ENCODE data around the gene PMCH. TPM values are rescaled to one million over a fixed set of nuclear protein-coding genes. Genes with fewer than 3 reads are reported as not detected.
"Not testable (repeated sequence)": the region's sequence is repeated elsewhere in the genome, so short reads cannot be mapped to it uniquely, and the experiment has no call there.

Gene PMCH, protein sequence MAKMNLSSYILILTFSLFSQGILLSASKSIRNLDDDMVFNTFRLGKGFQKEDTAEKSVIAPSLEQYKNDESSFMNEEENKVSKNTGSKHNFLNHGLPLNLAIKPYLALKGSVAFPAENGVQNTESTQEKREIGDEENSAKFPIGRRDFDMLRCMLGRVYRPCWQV
- not detected for total RNA-seq

DNA sequence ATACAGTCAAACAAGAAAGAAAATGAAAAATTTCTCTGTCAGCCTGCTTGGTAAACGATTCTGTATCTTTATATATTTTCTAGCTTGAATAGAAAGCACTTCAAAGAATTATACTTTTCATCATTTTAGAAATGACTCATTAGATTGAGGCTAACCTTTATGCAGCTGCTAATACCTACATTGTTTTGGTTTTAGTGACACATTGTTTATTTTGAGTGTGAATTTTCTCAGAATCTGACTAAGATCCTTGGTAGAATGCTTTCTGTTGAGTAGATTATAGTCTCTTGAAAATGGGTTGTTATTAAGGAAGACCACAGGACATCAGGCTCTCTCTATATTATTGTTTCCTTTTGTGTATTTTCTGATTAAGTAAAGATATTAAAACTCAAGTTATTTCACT, at the start of gene PMCH:
Gene PMCH (minus strand): TSS at position 45 of the 400 bp plus-strand sequence. CDS start 63 bp downstream, outside the sequence.
- Histone ChIP-seq H3K9me3 (no peaks in the 10 kb centered on the region), H3K4me3 (no peak within 1 kb of the TSS), H3K27ac (no peak within 1 kb of the TSS), H3K27me3 (no peaks in the 10 kb centered on the region), H3K4me1 (no peaks in the 10 kb centered on the region), H3K36me3 (no peaks in the 10 kb centered on the region)
- intact Hi-C loops (cut with DNase I; ENCODE audit: low total_unique reads): no loop called here
- DNase-seq (no peak), ATAC-seq (no peak)
- in situ Hi-C loops (cut with MboI; ENCODE audit: low sequenced_read_pairs in 4 of 4): no loop called here
- no peak for TF ChIP-seq POLR2A (IDR thresholded peaks at IDR 0.05)
- TF ChIP-seq CTCF (IDR thresholded peaks at IDR 0.05 in 4 of 5, conservative IDR thresholded peaks at IDR 0.05 in 1 of 5): no peak

GRCh38 chr12:102240859-102241258, 43.2 kb upstream of the PMCH start:
- DNase-seq; H3K4me1 ChIP-seq; H3K36me3 ChIP-seq; ATAC-seq; H3K27ac ChIP-seq; intact Hi-C loops (cut with DNase I; ENCODE audit: low total_unique reads); H3K27me3 ChIP-seq; H3K4me3 ChIP-seq; in situ Hi-C loops (cut with MboI; ENCODE audit: low sequenced_read_pairs in 4 of 4); H3K9me3 ChIP-seq: not testable (repeated sequence)

DNA sequence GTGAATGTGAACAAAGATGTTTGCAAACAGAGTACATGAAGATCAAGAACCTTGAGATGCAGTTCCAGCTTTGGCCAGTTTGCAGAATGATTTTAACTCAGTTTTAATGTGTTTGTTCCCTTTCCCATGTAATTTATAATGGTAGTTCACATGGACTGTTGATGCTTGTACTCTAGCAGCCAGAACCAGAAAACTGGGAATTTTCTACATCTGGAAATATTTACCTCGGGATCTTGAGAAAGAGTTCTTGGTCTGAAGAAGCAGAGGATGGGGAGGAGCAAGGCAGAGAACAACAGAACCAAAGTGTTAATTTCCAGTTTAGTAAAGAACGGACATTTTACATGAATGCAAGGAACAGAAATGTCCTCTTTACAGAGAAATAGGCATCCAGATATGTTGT, 37.0 kb upstream of the PMCH start:
- no peak for TF ChIP-seq POLR2A (IDR thresholded peaks at IDR 0.05)
- no peak for TF ChIP-seq CTCF (IDR thresholded peaks at IDR 0.05 in 4 of 5, conservative IDR thresholded peaks at IDR 0.05 in 1 of 5)
- intact Hi-C loops (cut with DNase I; ENCODE audit: low total_unique reads) (no loop called here), in situ Hi-C loops (cut with MboI; ENCODE audit: low sequenced_read_pairs in 4 of 4) (no loop called here)
- Histone ChIP-seq H3K27me3 (no peaks in the 10 kb centered on the region), H3K27ac (no peak overlapping the region), H3K4me3 (no peak overlapping the region), H3K4me1 (no peaks in the 10 kb centered on the region), H3K36me3 (no peaks in the 10 kb centered on the region), H3K9me3 (no peaks in the 10 kb centered on the region)
- ATAC-seq: no peak
- no peak for DNase-seq

DNA sequence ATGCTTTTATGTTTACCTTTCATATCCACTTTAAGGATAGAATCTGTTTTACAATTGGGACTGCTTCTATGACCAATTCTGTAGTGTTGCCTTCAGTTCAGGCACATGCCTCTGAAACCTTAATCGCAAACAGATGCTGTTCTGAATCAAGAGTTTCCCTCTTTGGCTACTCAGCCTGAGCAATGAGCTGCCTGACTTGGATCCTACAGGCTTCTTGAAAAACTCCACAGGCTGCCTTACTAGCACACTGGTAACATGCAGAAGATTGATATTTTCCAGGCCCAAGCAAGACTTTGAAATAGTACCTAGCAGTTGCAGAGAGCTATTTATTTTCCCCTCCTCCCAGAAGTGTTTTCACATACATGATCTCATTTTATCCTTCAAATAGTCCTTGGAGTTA, 34.8 kb upstream of the PMCH start:
- intact Hi-C loops (cut with DNase I; ENCODE audit: low total_unique reads) (no loop called here), in situ Hi-C loops (cut with MboI; ENCODE audit: low sequenced_read_pairs in 4 of 4) (no loop called here)
- Histone ChIP-seq H3K27ac (no peak overlapping the region), H3K27me3 (no peaks in the 10 kb centered on the region), H3K9me3 (no peaks in the 10 kb centered on the region), H3K4me3 (no peak overlapping the region), H3K36me3 (no peaks in the 10 kb centered on the region), H3K4me1 (no peaks in the 10 kb centered on the region)
- TF ChIP-seq POLR2A (IDR thresholded peaks at IDR 0.05) (no peak), CTCF (IDR thresholded peaks at IDR 0.05 in 4 of 5, conservative IDR thresholded peaks at IDR 0.05 in 1 of 5) (no peak)
- DNase-seq: no peak
- ATAC-seq: no peak

DNA sequence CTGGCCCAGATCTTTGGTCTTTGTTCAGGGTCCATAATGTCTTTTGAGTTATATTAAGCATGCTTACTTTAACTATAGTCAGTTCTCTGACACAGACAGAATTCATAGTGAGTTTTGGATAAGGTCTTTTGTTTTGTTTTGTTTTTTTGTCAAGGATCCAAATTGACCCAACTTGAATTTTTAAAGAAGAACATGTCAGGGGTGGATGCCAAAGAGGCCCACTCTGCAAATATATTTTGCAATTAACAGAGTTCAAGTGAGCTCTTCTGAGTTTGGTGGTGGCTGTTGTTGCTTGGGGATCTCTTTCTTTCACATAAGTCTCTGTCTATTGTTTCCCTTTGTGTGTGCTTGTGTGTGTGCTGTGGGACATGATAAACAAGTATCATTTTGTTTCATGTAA, 34.4 kb upstream of the PMCH start:
- Histone ChIP-seq H3K4me3 (no peak overlapping the region), H3K4me1 (no peaks in the 10 kb centered on the region), H3K27ac (no peak overlapping the region), H3K9me3 (no peaks in the 10 kb centered on the region), H3K36me3 (no peaks in the 10 kb centered on the region), H3K27me3 (no peaks in the 10 kb centered on the region)
- intact Hi-C loops (cut with DNase I; ENCODE audit: low total_unique reads): no loop called here
- DNase-seq (no peak), ATAC-seq (no peak)
- in situ Hi-C loops (cut with MboI; ENCODE audit: low sequenced_read_pairs in 4 of 4): no loop called here
- no peak for TF ChIP-seq POLR2A (IDR thresholded peaks at IDR 0.05)
- no peak for TF ChIP-seq CTCF (IDR thresholded peaks at IDR 0.05 in 4 of 5, conservative IDR thresholded peaks at IDR 0.05 in 1 of 5)

Measured in gastrocnemius medialis (tissue), 4 donors.